Endothelial cell of umbilical vein (primary cell): ENCODE results near the gene HPSE2. TPM values are rescaled to one million over a fixed set of nuclear protein-coding genes. Genes with fewer than 3 reads are reported as not detected.

Source experiments
- BruUV-seq: library from RNA; stranded (reverse); fragments of 400-500 nt; replicated peaks from 2 replicates; lab custom pipeline; 2021; lab: Mats Ljungman, UMichigan
- CTCF ChIA-PET: fragments of 300-600, 350-600 bp; sonication (Branson Sonifier 250); formaldehyde crosslinking; loops from one replicate; lab custom pipeline; 2021; ENCODE audit warnings: antibody characterized with exemption, inconsistent platforms; lab: Charles Lee
- POLR2A ChIA-PET: fragments of 300-600, 350-600 bp; sonication (Branson Sonifier 250); formaldehyde crosslinking; loops from one replicate; lab custom pipeline; 2021; ENCODE audit warnings: antibody characterized with exemption, inconsistent platforms; lab: Charles Lee
- DNase-seq: peaks from one replicate; pipeline ENCODE4 v3.0.0-alpha.2; 2011; ENCODE audit warnings: low read depth, low spot score
- FAIRE-seq: peaks from 2 replicates; lab custom pipeline; 2011; peaks lifted over from hg19 to GRCh38; lab: Jason Lieb, UNC
- H2AFZ ChIP-seq: 2 replicates; pipeline ENCODE4 v1.6.0; 2012; ENCODE audit warnings: low read depth, low read length, control low read depth, inconsistent platforms
- H3K27ac ChIP-seq: 2 replicates; pipeline ENCODE4 v1.5.1; 2011; ENCODE audit warnings: low read depth, mild to moderate bottlenecking, control low read depth, low read length, moderate library complexity; ENCODE audit not compliant: insufficient read depth
- H3K27me3 ChIP-seq, 2 experiments: 2 replicates each; pipeline versions ENCODE4 v1.6.0 to v1.6.1; 2011; ENCODE audit warnings: low read length in 2 of 2, mixed read lengths in 1 of 2; ENCODE audit not compliant: control insufficient read depth in 2 of 2, insufficient read depth in 2 of 2
- H3K36me3 ChIP-seq, 2 experiments: 2 replicates in 1 of 2; 3 replicates in 1 of 2; pipeline ENCODE4 v1.5.1; 2011; ENCODE audit warnings: low read length in 2 of 2, mild to moderate bottlenecking in 1 of 2, moderate library complexity in 1 of 2; ENCODE audit not compliant: control insufficient read depth in 2 of 2, insufficient read depth in 2 of 2; ENCODE audit errors: extremely low read depth in 1 of 2
- H3K4me1 ChIP-seq: 3 replicates; pipeline ENCODE4 v1.5.1; 2011; ENCODE audit warnings: mild to moderate bottlenecking, low read length; ENCODE audit not compliant: control insufficient read depth, insufficient read depth; ENCODE audit errors: extremely low read depth
- H3K4me2 ChIP-seq: 2 replicates; pipeline ENCODE4 v1.6.1; 2011; ENCODE audit warnings: low read length, control low read depth, mixed read lengths; ENCODE audit not compliant: insufficient read depth
- H3K4me3 ChIP-seq, 3 experiments: fragments of 200-600 bp in 1 of 3; sonication (generic), shearing (Covaris generic) in 1 of 3; replicated peaks in 1 of 3; 2 replicates each; pipeline ENCODE4 v1.5.1; 2011 to 2016; ENCODE audit warnings: control low read depth in 3 of 3, low read length in 3 of 3, mild to moderate bottlenecking in 2 of 3, inconsistent platforms in 1 of 3, low read depth in 1 of 3, moderate library complexity in 1 of 3; ENCODE audit not compliant: insufficient read depth in 1 of 3
- H3K79me2 ChIP-seq: 2 replicates; pipeline ENCODE4 v1.6.0; 2012; ENCODE audit warnings: low read length, inconsistent platforms; ENCODE audit not compliant: control insufficient read depth, insufficient read depth
- H3K9ac ChIP-seq: replicated peaks from 2 replicates; pipeline ENCODE3; 2011; ENCODE audit warnings: low read length, control low read depth; ENCODE audit not compliant: insufficient read depth; ENCODE audit errors: extremely low read depth
- H3K9me1 ChIP-seq: replicated peaks from 3 replicates; pipeline ENCODE4 v1.6.0; 2011; ENCODE audit warnings: mild to moderate bottlenecking, low read length; ENCODE audit not compliant: control insufficient read depth, insufficient read depth; ENCODE audit errors: extremely low read depth
- H3K9me3 ChIP-seq: replicated peaks from 2 replicates; pipeline ENCODE4 v1.5.1; 2012; ENCODE audit warnings: low read length, inconsistent platforms; ENCODE audit not compliant: control insufficient read depth, insufficient read depth
- H4K20me1 ChIP-seq: replicated peaks from 2 replicates; pipeline ENCODE3; 2011; ENCODE audit warnings: mild to moderate bottlenecking, low read length; ENCODE audit not compliant: control insufficient read depth, insufficient read depth; ENCODE audit errors: extremely low read depth
- CTCF ChIP-seq, 2 donors: IDR thresholded peaks; 1 replicate in 1 of 2; 2 replicates in 1 of 2; pipeline ENCODE4 v1.5.1; 2011; ENCODE audit warnings: low read length in 2 of 2, mild to moderate bottlenecking in 2 of 2, moderate library complexity in 2 of 2, control low read depth in 1 of 2, inconsistent platforms in 1 of 2, low read depth in 1 of 2; ENCODE audit not compliant: insufficient read depth in 1 of 2; ENCODE audit errors: extremely low read depth in 1 of 2
- EZH2 ChIP-seq: IDR thresholded peaks from 2 replicates; pipeline ENCODE4 v1.6.1; 2012; ENCODE audit warnings: borderline replicate concordance, low read depth, mild to moderate bottlenecking, moderate library complexity, low read length, inconsistent platforms; ENCODE audit not compliant: severe bottlenecking
- FOS ChIP-seq: IDR thresholded peaks from 2 replicates; pipeline ENCODE4 v1.6.1; 2011; ENCODE audit warnings: mild to moderate bottlenecking, low read length, moderate library complexity, borderline replicate concordance; ENCODE audit not compliant: insufficient read depth
- GATA2 ChIP-seq: IDR thresholded peaks from 2 replicates; pipeline ENCODE4 v1.7.0; 2011; ENCODE audit warnings: low read depth, mild to moderate bottlenecking, moderate library complexity, mixed read lengths, low read length; ENCODE audit not compliant: insufficient read length, insufficient read depth
- JUN ChIP-seq: IDR thresholded peaks from 2 replicates; pipeline ENCODE4 v1.6.1; 2011; ENCODE audit warnings: borderline replicate concordance, low read depth; ENCODE audit not compliant: insufficient read length, insufficient read depth
- MAX ChIP-seq: IDR thresholded peaks from 2 replicates; pipeline ENCODE4 v1.6.1; 2011; ENCODE audit not compliant: insufficient read depth, insufficient read length
- MYC ChIP-seq: IDR thresholded peaks from one replicate; pipeline ENCODE4 v1.6.1; 2011; ENCODE audit warnings: mild to moderate bottlenecking, low read depth, low read length
- POLR2A ChIP-seq: IDR thresholded peaks from 2 replicates; pipeline ENCODE4 v1.6.1; 2012; ENCODE audit warnings: low read depth, mild to moderate bottlenecking, control low read depth, low read length
- POLR2AphosphoS5 ChIP-seq: IDR thresholded peaks from 2 replicates; pipeline ENCODE4 v1.6.1; 2012; ENCODE audit warnings: low read depth, mild to moderate bottlenecking, control low read depth, low read length, moderate library complexity; ENCODE audit not compliant: insufficient read depth
- dilution Hi-C: fragments of 300-500 bp; cut with MboI; formaldehyde crosslinking; loops from one replicate; pipeline ENCODE4 v1.15.0; 2019; ENCODE audit warnings: low sequenced_read_pairs; ENCODE audit not compliant: extremely low pct_ligation_motif_present
- intact Hi-C: fragments of 100-400 bp; cut with micrococcal nuclease; formaldehyde crosslinking; loops from one replicate; pipeline ENCODE4 v1.10.0; 2022
- polyA plus RNA-seq, 4 experiments: library from polyadenylated mRNA; depleted of rRNA in 3 of 4; stranded (reverse) in 3 of 4; unstranded in 1 of 4; fragments of >200 nt; gene quantifications; 2 replicates each; pipeline versions ENCODE4 v1.2.1 to v1.2.3, GENCODE V29; 2011 to 2012; ENCODE audit warnings: missing spikeins in 1 of 4
- total RNA-seq: library from RNA; stranded (reverse); gene quantifications from 2 replicates; pipeline ENCODE4 v1.2.3, GENCODE V29; 2021

HPSE2 gene
- total and polyA plus RNA-seq, 2 donors (not counting 3 experiments of a cell fraction or from before 2014, with no cell fraction given) = not detected

DNA sequence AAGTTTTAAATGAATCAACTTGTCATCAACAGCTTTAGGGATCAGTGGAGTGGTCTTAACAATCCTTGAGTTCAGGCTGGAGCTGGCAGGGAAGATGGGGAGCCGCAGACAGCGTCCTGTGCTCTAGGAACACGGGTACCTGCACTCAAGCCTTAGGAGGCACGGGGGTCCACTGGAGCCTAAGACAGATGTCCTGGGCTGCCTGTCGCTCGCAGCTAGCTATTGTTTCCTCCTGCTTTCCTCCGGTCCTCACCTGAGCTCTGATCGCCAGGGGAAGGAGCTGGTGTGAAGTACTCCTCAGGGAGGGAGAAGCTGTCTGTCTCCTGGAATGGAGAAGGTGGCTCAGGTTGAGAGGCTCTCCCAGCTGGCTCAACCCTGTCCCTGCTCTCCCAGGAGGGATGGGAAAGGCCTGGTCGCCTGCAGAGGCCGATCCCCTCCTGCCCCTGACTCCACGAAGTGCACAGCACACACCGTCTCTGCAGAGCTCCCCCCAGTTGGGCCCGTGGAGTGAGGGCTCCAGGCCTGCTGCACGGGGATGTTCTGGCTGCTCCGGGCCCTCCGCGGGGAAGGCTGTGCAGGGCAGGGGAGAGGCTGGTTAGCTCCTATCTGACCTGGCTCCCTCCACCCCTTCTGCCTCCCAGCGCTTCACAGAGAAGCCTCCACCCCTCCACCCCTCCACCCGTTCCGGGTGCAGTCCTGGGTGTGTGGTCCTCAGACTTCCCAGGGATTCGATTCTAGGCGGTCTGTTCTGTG, 806.2 kb downstream of the HPSE2 start:
- BruUV-seq = no TSS peak
- DNase-seq = no peak
- H3K27me3 ChIP-seq = no peaks in the 10 kb centered on the region
- H3K27ac ChIP-seq = no peak overlapping the region
- dilution Hi-C loops (no loop called here), intact Hi-C loops (no loop called here)
- H3K9me1 ChIP-seq = no peaks in the 10 kb centered on the region
- TF ChIP-seq JUN (no peak), GATA2 (no peak), FOS (no peak), POLR2AphosphoS5 (no peak), POLR2A (no peak), CTCF (IDR thresholded peaks at IDR 0.05; ENCODE audit: extremely low read depth in 1 of 2, insufficient read depth in 1 of 2, low read depth in 1 of 2, low read length in 2 of 2) (no peak), MAX (no peak), MYC (no peak), EZH2 (no peak)
- no peaks in the 10 kb centered on the region for H3K9me3 ChIP-seq
- no peak overlapping the region for H2AFZ ChIP-seq
- H3K79me2 ChIP-seq = no peaks in the 10 kb centered on the region
- peaks cover 5% of the 10 kb centered on the region for H3K4me1 ChIP-seq
- ChIA-PET POLR2A (no interaction called here), CTCF (interaction anchor here (1.2 to 1.9 kb wide), 2 partner anchors 38 to 817 kb away, joined by 4 to 8 read pairs; no protein-coding TSS in a partner anchor)
- no peak overlapping the region for H3K9ac ChIP-seq
- no peak overlapping the region for H3K4me2 ChIP-seq
- FAIRE-seq = no peak
- no peaks in the 10 kb centered on the region for H4K20me1 ChIP-seq
- H3K36me3 ChIP-seq = peaks cover 11 to 34% of the 10 kb centered on the region in 2 experiments
- H3K4me3 ChIP-seq = no peak overlapping the region
